Measurements from ENCODE around the gene ARHGAP6. TPM values are rescaled to one million over a fixed set of nuclear protein-coding genes. Genes with fewer than 3 reads are reported as not detected.

The ARHGAP6 gene
- total RNA-seq, 2 experiments from 2014 or later: not detected

DNA sequence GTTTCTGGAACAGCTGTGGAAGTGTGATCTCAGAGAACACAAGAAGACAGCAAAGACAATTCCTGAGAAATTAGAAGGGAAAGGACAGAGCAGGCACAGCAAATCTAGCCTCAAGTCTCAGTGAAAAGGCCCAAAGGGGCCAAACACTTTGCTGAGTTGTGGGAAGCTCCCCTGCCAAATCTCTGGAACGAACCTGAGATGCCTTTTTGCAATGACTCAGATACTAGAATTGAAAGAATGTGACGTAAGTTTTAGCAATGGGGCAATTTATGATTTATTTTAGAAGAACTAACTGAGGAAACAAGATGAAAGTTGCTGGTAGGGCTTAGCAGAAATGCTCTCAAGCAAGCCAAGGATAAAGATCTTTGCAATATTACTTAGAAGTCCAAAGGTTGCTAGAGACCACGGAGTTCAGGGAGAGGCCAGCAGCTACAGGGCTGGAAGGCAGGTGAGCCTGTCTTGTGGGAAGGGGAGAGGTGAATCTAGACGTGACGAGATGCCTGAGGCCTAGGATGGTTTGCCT lies 279.7 kb downstream of the ARHGAP6 start:
- Mint-ChIP-seq H3K36me3 (ENCODE audit: low read depth) (no peaks in the 10 kb centered on the region), H3K27ac (no peak overlapping the region), H3K4me3 (no peak overlapping the region), H3K4me1 (ENCODE audit: low read depth) (no peaks in the 10 kb centered on the region), H3K27me3 (no peaks in the 10 kb centered on the region), H3K9me3 (no peaks in the 10 kb centered on the region)
- intact Hi-C loops (cut with micrococcal nuclease): no loop called here
- DNase-seq (no peak), ATAC-seq (no peak)
- TF ChIP-seq, protein P1, sequence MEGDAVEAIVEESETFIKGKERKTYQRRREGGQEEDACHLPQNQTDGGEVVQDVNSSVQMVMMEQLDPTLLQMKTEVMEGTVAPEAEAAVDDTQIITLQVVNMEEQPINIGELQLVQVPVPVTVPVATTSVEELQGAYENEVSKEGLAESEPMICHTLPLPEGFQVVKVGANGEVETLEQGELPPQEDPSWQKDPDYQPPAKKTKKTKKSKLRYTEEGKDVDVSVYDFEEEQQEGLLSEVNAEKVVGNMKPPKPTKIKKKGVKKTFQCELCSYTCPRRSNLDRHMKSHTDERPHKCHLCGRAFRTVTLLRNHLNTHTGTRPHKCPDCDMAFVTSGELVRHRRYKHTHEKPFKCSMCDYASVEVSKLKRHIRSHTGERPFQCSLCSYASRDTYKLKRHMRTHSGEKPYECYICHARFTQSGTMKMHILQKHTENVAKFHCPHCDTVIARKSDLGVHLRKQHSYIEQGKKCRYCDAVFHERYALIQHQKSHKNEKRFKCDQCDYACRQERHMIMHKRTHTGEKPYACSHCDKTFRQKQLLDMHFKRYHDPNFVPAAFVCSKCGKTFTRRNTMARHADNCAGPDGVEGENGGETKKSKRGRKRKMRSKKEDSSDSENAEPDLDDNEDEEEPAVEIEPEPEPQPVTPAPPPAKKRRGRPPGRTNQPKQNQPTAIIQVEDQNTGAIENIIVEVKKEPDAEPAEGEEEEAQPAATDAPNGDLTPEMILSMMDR (IDR thresholded peaks at IDR 0.05): no peak
- ChIA-PET CTCF (no interaction called here), POLR2A (no interaction called here)

- TF ChIP-seq, protein P1 (IDR thresholded peaks at IDR 0.05): no peak
- no peaks in the 10 kb centered on the region for H3K36me3 Mint-ChIP-seq (ENCODE audit: low read depth)
- CTCF ChIA-PET: interaction anchor here (1.4 kb wide), 1 partner anchor 9 kb away, joined by 8 read pairs; no protein-coding TSS in a partner anchor
These were observed 282.8 kb downstream of the ARHGAP6 start for GRCh38 chrX:11382930-11383329.

GRCh38 chrX:11381464-11381863 lies 284.3 kb downstream of the ARHGAP6 start:
- Mint-ChIP-seq H3K9me3 (no peaks in the 10 kb centered on the region), H3K4me1 (ENCODE audit: low read depth) (no peaks in the 10 kb centered on the region), H3K27ac (no peak overlapping the region), H3K4me3 (no peak overlapping the region), H3K27me3 (no peaks in the 10 kb centered on the region), H3K36me3 (ENCODE audit: low read depth) (no peaks in the 10 kb centered on the region)
- DNase-seq (peak; percentile 1), ATAC-seq (no peak)
- CTCF ChIA-PET: interaction anchor here (1.4 to 1.7 kb wide), 3 partner anchors 10 to 14 kb away, joined by 3 to 8 read pairs (median 6); no protein-coding TSS in a partner anchor
- intact Hi-C loops (cut with micrococcal nuclease): no loop called here
- TF ChIP-seq, protein P1 (IDR thresholded peaks at IDR 0.05): peak; percentile 38
- POLR2A ChIA-PET: no interaction called here

More at GRCh38 chrX:11382930-11383329, 282.8 kb downstream of the ARHGAP6 start:
- ATAC-seq (no peak), DNase-seq (no peak)
- Mint-ChIP-seq H3K4me1 (ENCODE audit: low read depth) (no peaks in the 10 kb centered on the region), H3K9me3 (no peaks in the 10 kb centered on the region), H3K27me3 (no peaks in the 10 kb centered on the region), H3K4me3 (no peak overlapping the region), H3K27ac (no peak overlapping the region)
- POLR2A ChIA-PET: no interaction called here
- intact Hi-C loops (cut with micrococcal nuclease): no loop called here

- DNase-seq: no peak
- H3K9me3 Mint-ChIP-seq: no peaks in the 10 kb centered on the region
- H3K36me3 Mint-ChIP-seq (ENCODE audit: low read depth): no peaks in the 10 kb centered on the region
- POLR2A ChIA-PET: no interaction called here
- no peaks in the 10 kb centered on the region for H3K4me1 Mint-ChIP-seq (ENCODE audit: low read depth)
- no peak overlapping the region for H3K27ac Mint-ChIP-seq
- CTCF ChIA-PET: interaction anchor here (1.7 kb wide), 1 partner anchor 9 kb away, joined by 6 read pairs; no protein-coding TSS in a partner anchor
- H3K4me3 Mint-ChIP-seq: no peak overlapping the region
- no peaks in the 10 kb centered on the region for H3K27me3 Mint-ChIP-seq
- no peak for ATAC-seq
- intact Hi-C loops (cut with micrococcal nuclease): no loop called here
- TF ChIP-seq, protein P1 (IDR thresholded peaks at IDR 0.05): no peak
These were observed 285.4 kb downstream of the ARHGAP6 start for GRCh38 chrX:11380187-11380844.

DNA sequence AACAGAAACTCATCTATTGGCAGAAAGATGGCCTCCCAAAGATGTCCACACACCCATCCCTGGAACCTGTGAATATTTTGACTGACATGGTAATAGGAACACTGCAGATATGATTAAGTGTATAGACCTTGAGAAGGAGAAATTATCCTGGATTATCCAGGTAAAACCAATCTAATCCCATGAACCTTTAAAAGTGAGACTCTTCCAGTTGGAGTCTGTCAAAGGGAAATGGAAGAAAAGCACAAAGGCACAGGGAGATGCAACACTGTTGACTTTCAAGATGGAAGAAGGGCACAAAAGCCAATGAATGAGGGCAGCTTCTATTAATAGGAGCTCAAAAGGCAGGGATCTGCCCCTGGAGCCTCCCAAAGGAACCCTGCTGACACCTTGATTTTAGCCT lies 289.6 kb downstream of the ARHGAP6 start:
- DNase-seq (no peak), ATAC-seq (no peak)
- H3K4me1 Mint-ChIP-seq (ENCODE audit: low read depth): no peaks in the 10 kb centered on the region
- no peak overlapping the region for H3K27ac Mint-ChIP-seq
- TF ChIP-seq, protein P1 (IDR thresholded peaks at IDR 0.05): no peak
- ChIA-PET CTCF (no interaction called here), POLR2A (no interaction called here)
- H3K9me3 Mint-ChIP-seq: no peaks in the 10 kb centered on the region
- intact Hi-C loops (cut with micrococcal nuclease): no loop called here
- H3K4me3 Mint-ChIP-seq: no peak overlapping the region
- no peaks in the 10 kb centered on the region for H3K36me3 Mint-ChIP-seq (ENCODE audit: low read depth)
- no peaks in the 10 kb centered on the region for H3K27me3 Mint-ChIP-seq

Data from activated CD8-positive, alpha-beta T cell treated with anti-CD3 and anti-CD28 coated beads for 36 hours (primary cell).